Heart left ventricle (tissue), 16 donors: ENCODE results near the gene ATG3. TPM values are rescaled to one million over a fixed set of nuclear protein-coding genes. Genes with fewer than 3 reads are reported as not detected.

Experiments
- ATAC-seq, 4 donors: fragments of 200-7000 bp; cut with Tn5 transposase; one replicate each; pipeline ENCODE4 v1.9.1; 2020 to 2022; ENCODE audit warnings: moderate library complexity in 4 of 4, mild to moderate bottlenecking in 3 of 4, moderate number of reproducible peaks in 1 of 4
- DNase-seq, 5 donors: peaks; one replicate each; pipeline ENCODE4 v3.0.0-alpha.2; 2020
- H3K27ac ChIP-seq, 12 donors: fragments of 200-600 bp; sonication (generic) in 4 of 12; one replicate each; pipeline versions ENCODE4 v1.5.0 to v1.8.0; 2016 to 2022; ENCODE audit warnings: mild to moderate bottlenecking in 2 of 12
- H3K27me3 ChIP-seq, 9 donors: fragments of 200-600 bp; sonication (generic) in 2 of 9; one replicate each; pipeline versions ENCODE4 v1.5.1 to v1.8.0; 2016 to 2022; ENCODE audit warnings: mild to moderate bottlenecking in 3 of 9
- H3K36me3 ChIP-seq, 9 donors: fragments of 200-600 bp; sonication (generic) in 2 of 9; one replicate each; pipeline versions ENCODE4 v1.5.0 to v1.8.0; 2018 to 2022; ENCODE audit warnings: mild to moderate bottlenecking in 2 of 9
- H3K4me1 ChIP-seq, 12 donors: fragments of 200-600 bp; sonication (generic) in 4 of 12; one replicate each; pipeline versions ENCODE4 v1.5.0 to v1.8.0; 2016 to 2022; ENCODE audit warnings: mild to moderate bottlenecking in 3 of 12
- H3K4me3 ChIP-seq, 12 donors: fragments of 200-600 bp; sonication (generic) in 4 of 12; one replicate each; pipeline versions ENCODE4 v1.5.0 to v1.8.0; 2017 to 2022; ENCODE audit warnings: mild to moderate bottlenecking in 9 of 12, moderate library complexity in 4 of 12
- H3K9me3 ChIP-seq, 12 donors: fragments of 200-600 bp; sonication (generic) in 4 of 12; one replicate each; pipeline versions ENCODE4 v1.5.0 to v1.8.0; 2016 to 2022; ENCODE audit warnings: mild to moderate bottlenecking in 1 of 12
- POLR2A ChIP-seq, 2 donors: fragments of 450-650 bp; IDR thresholded peaks; one replicate each; pipeline ENCODE4 v1.6.1; 2017; ENCODE audit warnings: antibody characterized with exemption in 2 of 2, mild to moderate bottlenecking in 2 of 2, moderate library complexity in 2 of 2
- WGBS, 4 donors: extraction: QIAGEN DNeasy Blood & Tissue Kit in 2 of 4; methylation state at CpG; one replicate each; pipeline versions ENCODE4 v1.1.5 to v1.1.7; 2013 to 2018; 5-methylcytosine and 5-hydroxymethylcytosine counted together
- intact Hi-C, 10 donors: fragments of 100-400 bp; cut with DNase I; formaldehyde crosslinking; loops; one replicate each; pipeline versions ENCODE4 v1.11.1 to v1.14.2; 2022
- polyA plus RNA-seq, 2 donors: library from polyadenylated mRNA; stranded (reverse); fragments of 200-250 nt; gene quantifications; one replicate each; pipeline ENCODE4 v1.2.3, GENCODE V29; 2013
- total RNA-seq, 9 donors: library from RNA; depleted of rRNA in 2 of 9; stranded (reverse); fragments of >200 nt in 2 of 9; fragmentation: NEBNext Ultra II Directional in 3 of 9; extraction: Animal tissue kit (Norgen Biotek cat#: 25700) in 3 of 9; gene quantifications; one replicate each; pipeline versions ENCODE4 v1.1.0 to v1.2.4, GENCODE V29; 2016 to 2023
- TF ChIP-seq, protein P1 (sequence below), 12 donors: fragments of 200-600 bp; sonication (generic) in 4 of 12; IDR thresholded peaks; one replicate each; pipeline versions ENCODE4 v1.5.0 to v1.8.0; 2018 to 2022; ENCODE audit warnings: antibody characterized with exemption in 12 of 12, mild to moderate bottlenecking in 5 of 12
- donor health status: ischemic (EF 13 %, LVEDD 7.1; RV severe dilation, severe dysfunction).
- donor health status: healthy with polysubstance abuse.
- donor health status: DM: no; HTN: yes; CAD: no.
- donor health status: DM: no; HTN: no; CAD: no.
- donor health status: ischemic (EF 25% LVEDD 6.9; RV normal size, moderate dysfunction).
- donor health status: ischemic (EF 25% LVEDD 5.7; RV mildly dilated, moderate dysfunction).
- donor health status: healthy.
- donor health status: DM: yes; HTN: yes; CAD: no.
- donor health status: ischemic (EF 35%, LVEDD 5.7; RV mildly dilated, moderate dysfunction).
- donor health status: nonischemic (EF 11% LVEDD 7.7; RV severe dilation, severe dysfunction).
- donor health status: DM: yes; HTN: yes; CAD: no.
- donor health status: PGD.
- donor health status: ischemic (EF 29% LVEDD 5.4; RV normal size, mild dysfunction).
- donor health status: nonischemic (EF 23%, LVEDD 6.1; RV moderate dilation, normal function).

ATG3 gene
- total and polyA plus RNA-seq, 11 donors, result 20.1 to 75.9 (median 47.2) TPM

DNA sequence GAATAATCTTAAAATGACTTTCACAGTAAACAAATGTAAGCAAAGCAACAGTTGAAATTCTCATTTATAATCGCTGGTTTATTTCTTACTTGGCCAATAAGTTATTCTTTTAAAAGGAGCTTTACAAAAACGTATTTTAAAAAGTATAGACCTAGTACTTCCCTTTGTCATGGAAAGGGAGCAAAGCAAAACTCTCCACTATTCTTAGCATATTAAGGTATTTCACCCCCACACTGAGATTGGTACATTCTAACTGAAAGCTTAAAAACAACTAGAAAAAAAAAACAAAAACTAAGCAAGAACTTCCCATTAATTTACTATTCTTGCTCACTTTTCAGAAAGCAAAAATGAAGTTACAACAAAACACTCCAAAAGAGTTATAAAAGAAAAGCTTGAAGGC, 1.5 kb downstream of the ATG3 start:
- no peaks in the 10 kb centered on the region for H3K9me3 ChIP-seq
- no peaks in the 10 kb centered on the region for H3K27me3 ChIP-seq
- peaks cover 3 to 60% (median 32%) of the 10 kb centered on the region in 12 donors for H3K4me1 ChIP-seq
- H3K36me3 ChIP-seq, result peaks cover 0 to 18% (median 11%) of the 10 kb centered on the region in 9 donors
- H3K27ac ChIP-seq, result peak overlapping the region in 9 of 12 donors; percentile 93 to 100 (median 98)
- no peak for TF ChIP-seq POLR2A (IDR thresholded peaks at IDR 0.05)
- TF ChIP-seq, protein P1, sequence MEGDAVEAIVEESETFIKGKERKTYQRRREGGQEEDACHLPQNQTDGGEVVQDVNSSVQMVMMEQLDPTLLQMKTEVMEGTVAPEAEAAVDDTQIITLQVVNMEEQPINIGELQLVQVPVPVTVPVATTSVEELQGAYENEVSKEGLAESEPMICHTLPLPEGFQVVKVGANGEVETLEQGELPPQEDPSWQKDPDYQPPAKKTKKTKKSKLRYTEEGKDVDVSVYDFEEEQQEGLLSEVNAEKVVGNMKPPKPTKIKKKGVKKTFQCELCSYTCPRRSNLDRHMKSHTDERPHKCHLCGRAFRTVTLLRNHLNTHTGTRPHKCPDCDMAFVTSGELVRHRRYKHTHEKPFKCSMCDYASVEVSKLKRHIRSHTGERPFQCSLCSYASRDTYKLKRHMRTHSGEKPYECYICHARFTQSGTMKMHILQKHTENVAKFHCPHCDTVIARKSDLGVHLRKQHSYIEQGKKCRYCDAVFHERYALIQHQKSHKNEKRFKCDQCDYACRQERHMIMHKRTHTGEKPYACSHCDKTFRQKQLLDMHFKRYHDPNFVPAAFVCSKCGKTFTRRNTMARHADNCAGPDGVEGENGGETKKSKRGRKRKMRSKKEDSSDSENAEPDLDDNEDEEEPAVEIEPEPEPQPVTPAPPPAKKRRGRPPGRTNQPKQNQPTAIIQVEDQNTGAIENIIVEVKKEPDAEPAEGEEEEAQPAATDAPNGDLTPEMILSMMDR (IDR thresholded peaks at IDR 0.05), result no peak
- H3K4me3 ChIP-seq, result peak overlapping the region; percentile 68 to 95 (median 84)
- ATAC-seq (no peak), DNase-seq (no peak)
- intact Hi-C loops, result loop anchor here in 2 of 10 donors (10.0 kb wide), 2 partner anchors 434 to 454 kb away; partner anchors contain the start of gene GTPBP8 (in 1 of the 2)
- WGBS, 4 donors, result 19 to 26% (median 22%) methylated on average over 2 of the region's 2 CpGs

DNA sequence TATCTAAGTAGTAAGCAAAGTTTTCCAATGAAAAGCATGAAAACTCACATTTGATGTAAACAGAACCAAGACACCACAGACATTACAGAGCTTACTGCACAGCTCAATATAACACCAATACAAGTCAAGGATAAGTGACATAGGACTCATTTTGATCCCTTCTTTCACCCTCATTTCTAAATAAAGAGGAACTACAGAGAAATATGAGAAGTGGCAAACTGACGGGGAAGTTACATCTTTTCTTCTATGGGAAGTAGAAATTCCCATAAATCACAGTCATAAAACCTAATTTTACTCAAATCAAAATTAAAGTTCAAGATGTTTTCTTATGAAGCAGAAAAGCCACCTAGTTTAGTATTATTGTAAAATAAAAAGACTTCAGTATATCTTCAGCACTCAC, 3.8 kb downstream of the ATG3 start:
- Histone ChIP-seq H3K27ac (peak overlapping the region in 1 of 12 donors; percentile 99), H3K9me3 (no peaks in the 10 kb centered on the region), H3K36me3 (peaks cover 0 to 10% (median 4%) of the 10 kb centered on the region in 9 donors), H3K4me3 (peak overlapping the region in 1 of 12 donors; percentile 12), H3K27me3 (no peaks in the 10 kb centered on the region), H3K4me1 (peaks cover 3 to 71% (median 27%) of the 10 kb centered on the region in 12 donors)
- WGBS, 4 donors, result 87 to 91% (median 89%) methylated on average over 1 of the region's 1 CpG
- no peak for TF ChIP-seq POLR2A (IDR thresholded peaks at IDR 0.05)
- TF ChIP-seq, protein P1 (IDR thresholded peaks at IDR 0.05), result no peak
- intact Hi-C loops, result no loop called here
- DNase-seq, result no peak
- no peak for ATAC-seq

DNA sequence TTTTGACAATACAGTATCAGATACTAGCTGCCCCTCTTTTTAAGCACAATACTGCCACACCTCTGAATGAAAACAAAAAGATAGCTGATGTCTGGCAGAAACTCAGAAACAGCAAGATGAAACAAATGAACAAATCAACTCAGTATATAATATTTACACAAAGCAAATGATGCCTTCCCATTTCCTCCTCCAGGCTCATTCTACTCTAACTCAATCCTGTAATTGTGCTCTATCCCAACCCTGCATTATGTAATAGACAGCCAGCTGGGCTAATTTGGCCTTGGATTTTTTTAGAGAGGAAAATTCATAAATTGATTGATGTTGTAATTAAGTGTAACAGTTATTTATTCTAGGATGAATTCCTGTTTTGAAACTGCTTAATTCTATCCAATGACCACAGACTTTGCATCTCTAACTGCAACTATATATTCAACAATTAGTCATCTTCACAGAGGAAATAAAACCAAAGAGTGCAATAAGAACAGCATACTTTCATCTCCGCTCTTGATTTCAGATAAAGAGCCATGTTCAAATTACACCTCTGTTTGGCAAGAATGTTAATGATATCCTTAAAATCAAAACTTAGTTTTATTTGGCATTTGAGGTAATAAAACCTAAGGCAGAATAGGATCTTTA, 6.1 kb downstream of the ATG3 start:
- no peak for TF ChIP-seq POLR2A (IDR thresholded peaks at IDR 0.05)
- TF ChIP-seq, protein P1 (IDR thresholded peaks at IDR 0.05), result no peak
- Histone ChIP-seq H3K4me3 (peak overlapping the region in 1 of 12 donors; percentile 32), H3K36me3 (peaks cover 0 to 14% (median 4%) of the 10 kb centered on the region in 9 donors), H3K9me3 (no peaks in the 10 kb centered on the region), H3K27me3 (no peaks in the 10 kb centered on the region), H3K4me1 (peaks cover 3 to 80% (median 29%) of the 10 kb centered on the region in 12 donors), H3K27ac (peak overlapping the region in 1 of 12 donors; percentile 50)
- no peak for DNase-seq
- no peak for ATAC-seq
- WGBS, 4 donors, result 91 to 95% (median 93%) methylated on average over 1 of the region's 1 CpG
- intact Hi-C loops, result no loop called here

DNA sequence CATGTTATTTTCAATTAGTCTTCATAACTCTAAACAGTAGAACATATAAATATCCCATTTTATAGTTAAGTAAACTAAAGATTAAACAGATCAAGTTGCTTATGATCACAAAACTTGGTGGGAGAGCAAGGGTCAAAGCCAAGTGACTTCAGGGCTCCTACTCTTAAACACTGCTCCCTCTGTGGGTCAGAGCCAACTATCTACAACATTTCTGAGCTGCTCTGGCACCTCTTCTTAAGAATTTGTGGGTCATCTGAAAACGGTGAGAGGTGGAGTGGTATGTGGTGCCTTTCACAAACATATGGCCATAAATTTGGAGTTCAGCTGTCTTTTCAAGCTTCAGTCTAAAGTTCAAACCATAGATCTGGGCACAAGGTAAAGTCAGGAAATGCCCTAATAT, 10.9 kb downstream of the ATG3 start:
- Histone ChIP-seq H3K36me3 (peaks cover 4 to 54% (median 35%) of the 10 kb centered on the region in 9 donors), H3K9me3 (no peaks in the 10 kb centered on the region), H3K4me3 (no peak overlapping the region), H3K27me3 (no peaks in the 10 kb centered on the region), H3K27ac (peak overlapping the region in 1 of 12 donors; percentile 7), H3K4me1 (peaks cover 0 to 42% (median 7%) of the 10 kb centered on the region in 12 donors)
- WGBS, 4 donors, result 10 to 33% (median 25%) methylated on average over 1 of the region's 1 CpG
- TF ChIP-seq, protein P1 (IDR thresholded peaks at IDR 0.05), result no peak
- no peak for TF ChIP-seq POLR2A (IDR thresholded peaks at IDR 0.05)
- DNase-seq (no peak), ATAC-seq (no peak)
- intact Hi-C loops, result no loop called here
